ENCODE data around the gene TYSND1. TPM values are rescaled to one million over a fixed set of nuclear protein-coding genes. Genes with fewer than 3 reads are reported as not detected.

TYSND1 gene
- total and polyA plus RNA-seq, 7 experiments from 2014 or later: 13.8 to 35.9 (median 21.0) TPM

DNA sequence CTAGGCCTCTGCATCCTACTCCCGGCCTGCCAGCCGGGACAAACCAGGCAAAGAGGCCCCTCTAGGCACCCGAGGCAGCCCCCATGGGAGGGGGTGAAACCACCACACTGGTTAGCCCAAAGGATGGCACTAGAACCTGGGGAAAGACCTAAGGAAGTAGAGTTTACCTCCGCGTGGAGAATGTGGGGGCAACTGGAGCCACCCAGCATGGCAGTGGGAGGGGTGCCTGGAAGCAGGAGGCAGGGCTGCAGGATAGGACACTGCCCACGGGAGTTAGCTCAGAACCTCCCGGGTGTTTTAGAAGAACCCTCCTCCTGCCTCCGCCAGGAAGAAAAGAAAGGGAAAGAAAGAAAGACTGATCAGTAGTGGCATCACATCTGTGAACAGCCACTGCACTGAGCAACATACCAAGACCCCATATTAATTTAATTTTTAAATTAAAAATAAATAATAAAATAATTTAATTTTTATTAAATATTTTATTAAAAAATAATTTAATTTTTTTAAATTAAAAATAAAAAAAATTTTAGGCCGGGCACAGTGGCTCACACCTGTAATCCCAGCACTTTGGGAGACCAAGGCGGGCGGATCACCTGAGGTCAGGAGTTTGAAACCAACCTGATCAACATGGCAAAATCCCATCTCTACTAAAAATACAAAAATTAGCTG, 25.1 kb downstream of the TYSND1 start:
- intact Hi-C loops (cut with micrococcal nuclease): no loop called here
- Histone ChIP-seq H3K36me3 (ENCODE audit: control insufficient read depth in 2 of 3, insufficient read depth in 3 of 3, low read length in 3 of 3) (peaks cover 0 to 11% (median 0%) of the 10 kb centered on the region in 3 experiments), H3K27ac (ENCODE audit: low read depth, low read length) (no peak overlapping the region), H3K27me3 (ENCODE audit: control insufficient read depth in 2 of 2, insufficient read depth in 2 of 2, low read length in 2 of 2) (no peaks in the 10 kb centered on the region), H3K4me3 (ENCODE audit: low read length) (no peak overlapping the region), H3K9me3 (ENCODE audit: control insufficient read depth in 2 of 3, low read length in 3 of 3) (no peaks in the 10 kb centered on the region), H3K4me1 (ENCODE audit: control insufficient read depth in 2 of 2, insufficient read depth in 2 of 2, low read length in 2 of 2) (no peaks in the 10 kb centered on the region)
- ATAC-seq: no peak
- H3K27me3 Mint-ChIP-seq: no peaks in the 10 kb centered on the region
- no peak overlapping the region for H3K27ac Mint-ChIP-seq
- H3K9me3 Mint-ChIP-seq: peaks cover 0 to 2% (median 0%) of the 10 kb centered on the region in 11 donors
- ChIA-PET CTCF (no interaction called here), POLR2A (no interaction called here)
- peaks cover 0 to 13% (median 0%) of the 10 kb centered on the region in 5 donors for H3K36me3 Mint-ChIP-seq
- peaks cover 0 to 3% (median under 1%) of the 10 kb centered on the region in 7 donors for H3K4me1 Mint-ChIP-seq
- no peak for DNase-seq
- no peak overlapping the region for H3K4me3 Mint-ChIP-seq

DNA sequence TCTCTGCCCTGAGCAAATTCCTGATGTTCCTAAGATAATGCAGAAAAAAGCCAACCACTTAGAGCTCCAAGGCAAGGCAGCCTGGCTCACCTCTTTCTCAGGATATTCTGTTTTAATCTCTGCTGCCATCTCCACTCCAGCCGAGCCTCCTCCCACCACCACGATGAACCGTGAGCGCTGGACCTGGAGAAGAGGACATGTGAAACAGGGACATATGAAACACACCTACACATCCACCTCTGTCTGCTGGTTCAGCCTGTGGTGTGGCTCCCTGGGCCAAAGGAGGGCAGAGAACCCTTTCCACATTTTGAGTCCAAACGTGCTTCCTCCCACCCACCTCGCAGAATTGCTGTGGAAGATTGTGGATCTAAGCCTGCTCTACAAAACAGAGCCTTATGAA, 26.1 kb downstream of the TYSND1 start:
- no peak overlapping the region for H3K4me3 Mint-ChIP-seq
- Histone ChIP-seq H3K27me3 (ENCODE audit: control insufficient read depth in 2 of 2, insufficient read depth in 2 of 2, low read length in 2 of 2) (no peaks in the 10 kb centered on the region), H3K4me3 (ENCODE audit: low read length) (no peak overlapping the region), H3K36me3 (ENCODE audit: control insufficient read depth in 2 of 3, insufficient read depth in 3 of 3, low read length in 3 of 3) (peaks cover 0 to 11% (median 0%) of the 10 kb centered on the region in 3 experiments), H3K4me1 (ENCODE audit: control insufficient read depth in 2 of 2, insufficient read depth in 2 of 2, low read length in 2 of 2) (peaks cover 0 to 6% of the 10 kb centered on the region in 2 donors), H3K9me3 (ENCODE audit: control insufficient read depth in 2 of 3, low read length in 3 of 3) (no peaks in the 10 kb centered on the region), H3K27ac (ENCODE audit: low read depth, low read length) (no peak overlapping the region)
- POLR2A ChIA-PET: no interaction called here
- CTCF ChIA-PET: interaction anchor here (0.6 kb wide), 1 partner anchor 17 kb away, joined by 3 read pairs; no protein-coding TSS in a partner anchor
- intact Hi-C loops (cut with micrococcal nuclease): no loop called here
- peaks cover 0 to 13% (median 0%) of the 10 kb centered on the region in 5 donors for H3K36me3 Mint-ChIP-seq
- H3K4me1 Mint-ChIP-seq: peaks cover 4 to 8% (median 5%) of the 10 kb centered on the region in 7 donors
- no peak overlapping the region for H3K27ac Mint-ChIP-seq
- DNase-seq (no peak), ATAC-seq (no peak)
- peaks cover 0 to 2% (median 0%) of the 10 kb centered on the region in 11 donors for H3K9me3 Mint-ChIP-seq
- no peaks in the 10 kb centered on the region for H3K27me3 Mint-ChIP-seq

DNA sequence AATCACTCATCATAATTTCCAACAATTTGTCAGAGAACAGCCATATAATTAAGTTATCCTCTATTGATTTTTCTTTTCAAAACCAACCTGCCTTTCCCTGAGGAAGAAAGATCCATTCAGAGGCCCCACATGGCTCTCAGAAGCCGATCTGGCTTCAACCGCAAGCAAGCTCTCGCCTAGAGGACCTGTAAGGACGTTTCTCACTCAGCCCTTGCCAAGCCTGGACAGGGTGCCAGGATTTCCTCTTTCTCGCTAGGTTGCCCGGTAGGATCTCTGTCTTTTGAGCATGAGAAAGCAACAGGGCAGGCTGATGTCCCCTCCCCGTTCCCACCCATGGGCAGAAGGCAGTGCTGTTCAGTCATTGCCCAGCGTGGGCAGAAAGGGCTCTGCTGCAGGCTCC, 26.9 kb downstream of the TYSND1 start:
- Mint-ChIP-seq H3K27ac (no peak overlapping the region), H3K36me3 (peaks cover 0 to 16% (median 0%) of the 10 kb centered on the region in 5 donors), H3K9me3 (no peaks in the 10 kb centered on the region), H3K27me3 (no peaks in the 10 kb centered on the region), H3K4me3 (no peak overlapping the region), H3K4me1 (peaks cover 2 to 8% (median 5%) of the 10 kb centered on the region in 7 donors)
- CTCF ChIA-PET: interaction anchor here (0.8 to 5.7 kb wide), 2 partner anchors 27 to 36 kb away, joined by 3 to 49 read pairs; partner anchors contain the start of gene TYSND1
- intact Hi-C loops (cut with micrococcal nuclease): no loop called here
- Histone ChIP-seq H3K36me3 (ENCODE audit: control insufficient read depth in 2 of 3, insufficient read depth in 3 of 3, low read length in 3 of 3) (peaks cover 0 to 11% (median 0%) of the 10 kb centered on the region in 3 experiments), H3K4me1 (ENCODE audit: control insufficient read depth in 2 of 2, insufficient read depth in 2 of 2, low read length in 2 of 2) (peaks cover 0 to 6% of the 10 kb centered on the region in 2 donors), H3K4me3 (ENCODE audit: low read length) (no peak overlapping the region), H3K27ac (ENCODE audit: low read depth, low read length) (no peak overlapping the region), H3K9me3 (ENCODE audit: control insufficient read depth in 2 of 3, low read length in 3 of 3) (no peaks in the 10 kb centered on the region), H3K27me3 (ENCODE audit: control insufficient read depth in 2 of 2, insufficient read depth in 2 of 2, low read length in 2 of 2) (no peaks in the 10 kb centered on the region)
- no peak for DNase-seq
- POLR2A ChIA-PET: no interaction called here
- no peak for ATAC-seq

DNA sequence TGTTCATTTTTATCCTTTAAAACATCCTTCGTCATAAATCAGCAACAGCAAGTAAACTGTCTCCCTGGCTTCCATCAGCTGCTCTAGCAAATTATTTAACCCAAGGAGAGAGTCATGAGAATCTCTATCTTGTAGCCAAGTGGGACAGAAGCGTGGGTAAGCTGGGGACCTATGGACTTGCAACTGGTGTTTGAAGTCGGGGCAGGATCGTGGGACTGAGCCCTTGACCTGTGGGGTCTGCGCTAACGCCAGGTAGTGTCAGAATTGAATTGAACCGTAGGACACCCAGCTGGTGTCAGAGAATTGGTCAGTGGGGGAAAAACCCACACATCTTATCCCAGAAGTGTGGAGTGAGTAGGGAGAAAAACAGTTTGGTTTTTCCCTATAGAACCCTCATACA, 27.3 kb downstream of the TYSND1 start:
- Histone ChIP-seq H3K9me3 (ENCODE audit: control insufficient read depth in 2 of 3, low read length in 3 of 3) (no peaks in the 10 kb centered on the region), H3K27me3 (ENCODE audit: control insufficient read depth in 2 of 2, insufficient read depth in 2 of 2, low read length in 2 of 2) (no peaks in the 10 kb centered on the region), H3K36me3 (ENCODE audit: control insufficient read depth in 2 of 3, insufficient read depth in 3 of 3, low read length in 3 of 3) (peaks cover 0 to 11% (median 0%) of the 10 kb centered on the region in 3 experiments), H3K4me1 (ENCODE audit: control insufficient read depth in 2 of 2, insufficient read depth in 2 of 2, low read length in 2 of 2) (peaks cover 0 to 6% of the 10 kb centered on the region in 2 donors), H3K4me3 (ENCODE audit: low read length) (no peak overlapping the region), H3K27ac (ENCODE audit: low read depth, low read length) (no peak overlapping the region)
- no peaks in the 10 kb centered on the region for H3K9me3 Mint-ChIP-seq
- intact Hi-C loops (cut with micrococcal nuclease): no loop called here
- peaks cover 2 to 8% (median 5%) of the 10 kb centered on the region in 7 donors for H3K4me1 Mint-ChIP-seq
- no peak overlapping the region for H3K27ac Mint-ChIP-seq
- no peaks in the 10 kb centered on the region for H3K27me3 Mint-ChIP-seq
- no peak for ATAC-seq
- H3K36me3 Mint-ChIP-seq: peaks cover 0 to 17% (median 0%) of the 10 kb centered on the region in 5 donors
- CTCF ChIA-PET: interaction anchor here (0.8 to 6.2 kb wide), 4 partner anchors 26 to 246 kb away, joined by 3 to 49 read pairs (median 22); partner anchors contain the start of gene TYSND1
- POLR2A ChIA-PET: no interaction called here
- no peak for DNase-seq
- no peak overlapping the region for H3K4me3 Mint-ChIP-seq

DNA sequence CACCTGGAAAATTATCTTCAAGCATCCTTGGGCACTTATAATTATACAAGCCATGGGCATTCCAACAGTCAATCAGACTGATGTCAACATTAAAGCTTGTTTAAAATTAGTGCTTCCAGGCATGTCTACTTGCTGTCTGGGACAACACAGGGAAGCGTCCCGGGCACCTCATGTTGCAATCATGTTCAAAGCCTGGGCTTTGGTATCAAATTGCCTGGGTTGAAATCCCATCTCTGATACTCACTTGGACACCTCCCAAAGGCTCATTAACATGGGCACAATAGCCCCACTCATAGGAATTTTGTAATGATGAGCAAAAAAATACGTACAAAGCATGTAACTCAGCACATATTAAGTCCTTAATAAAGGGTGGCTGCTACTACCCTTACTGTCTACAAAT, 28.3 kb downstream of the TYSND1 start:
- no peak overlapping the region for H3K4me3 Mint-ChIP-seq
- no peaks in the 10 kb centered on the region for H3K9me3 ChIP-seq (ENCODE audit: control insufficient read depth in 2 of 3, low read length in 3 of 3)
- ChIA-PET POLR2A (interaction anchor here (0.8 kb wide), 1 partner anchor 10 kb away, joined by 3 read pairs; no protein-coding TSS in a partner anchor), CTCF (interaction anchor here (0.7 to 6.2 kb wide), 4 partner anchors 22 to 247 kb away, joined by 3 to 49 read pairs (median 22); partner anchors contain the start of gene TYSND1)
- intact Hi-C loops (cut with micrococcal nuclease): no loop called here
- H3K36me3 ChIP-seq (ENCODE audit: control insufficient read depth in 2 of 3, insufficient read depth in 3 of 3, low read length in 3 of 3): peaks cover 0 to 19% (median 0%) of the 10 kb centered on the region in 3 experiments
- peaks cover 2 to 8% (median 5%) of the 10 kb centered on the region in 7 donors for H3K4me1 Mint-ChIP-seq
- DNase-seq (no peak), ATAC-seq (no peak)
- H3K27ac Mint-ChIP-seq: no peak overlapping the region
- peaks cover 0 to 25% (median 5%) of the 10 kb centered on the region in 5 donors for H3K36me3 Mint-ChIP-seq
- H3K27me3 Mint-ChIP-seq: no peaks in the 10 kb centered on the region
- peaks cover 0 to 6% of the 10 kb centered on the region in 2 donors for H3K4me1 ChIP-seq (ENCODE audit: control insufficient read depth in 2 of 2, insufficient read depth in 2 of 2, low read length in 2 of 2)
- no peaks in the 10 kb centered on the region for H3K9me3 Mint-ChIP-seq
- H3K4me3 ChIP-seq (ENCODE audit: low read length): no peak overlapping the region
- H3K27ac ChIP-seq (ENCODE audit: low read depth, low read length): no peak overlapping the region
- no peaks in the 10 kb centered on the region for H3K27me3 ChIP-seq (ENCODE audit: control insufficient read depth in 2 of 2, insufficient read depth in 2 of 2, low read length in 2 of 2)

DNA sequence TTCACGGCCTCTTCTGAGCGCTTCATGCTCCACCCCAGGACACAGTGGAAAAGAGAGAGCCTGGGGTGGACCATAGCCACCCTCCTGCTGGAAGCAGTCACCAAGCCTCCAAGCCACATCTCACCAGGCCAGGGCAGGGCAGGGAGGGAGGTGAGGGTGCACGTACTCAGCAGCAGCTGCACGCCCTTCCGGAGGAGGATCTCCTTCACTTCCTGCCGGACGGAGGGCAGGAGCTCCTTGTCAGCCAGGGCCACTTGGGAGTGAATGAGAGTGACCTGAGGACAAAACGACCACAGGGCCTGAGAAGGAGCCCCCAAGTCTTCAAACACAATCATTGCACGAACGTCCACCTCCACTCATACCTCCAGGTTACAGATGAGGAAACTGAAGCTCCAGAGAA, 28.9 kb downstream of the TYSND1 start:
- DNase-seq (no peak), ATAC-seq (no peak)
- no peaks in the 10 kb centered on the region for H3K27me3 Mint-ChIP-seq
- Histone ChIP-seq H3K4me1 (ENCODE audit: control insufficient read depth in 2 of 2, insufficient read depth in 2 of 2, low read length in 2 of 2) (peaks cover 0 to 6% of the 10 kb centered on the region in 2 donors), H3K27me3 (ENCODE audit: control insufficient read depth in 2 of 2, insufficient read depth in 2 of 2, low read length in 2 of 2) (no peaks in the 10 kb centered on the region), H3K27ac (ENCODE audit: low read depth, low read length) (no peak overlapping the region), H3K9me3 (ENCODE audit: control insufficient read depth in 2 of 3, low read length in 3 of 3) (no peaks in the 10 kb centered on the region), H3K4me3 (ENCODE audit: low read length) (no peak overlapping the region), H3K36me3 (ENCODE audit: control insufficient read depth in 2 of 3, insufficient read depth in 3 of 3, low read length in 3 of 3) (peaks cover 0 to 24% (median 4%) of the 10 kb centered on the region in 3 experiments)
- intact Hi-C loops (cut with micrococcal nuclease): no loop called here
- peaks cover 0 to 29% (median 5%) of the 10 kb centered on the region in 5 donors for H3K36me3 Mint-ChIP-seq
- H3K27ac Mint-ChIP-seq: no peak overlapping the region
- no peaks in the 10 kb centered on the region for H3K9me3 Mint-ChIP-seq
- POLR2A ChIA-PET: interaction anchor here (0.6 to 0.8 kb wide), 2 partner anchors 10 to 50 kb away, joined by 3 read pairs; no protein-coding TSS in a partner anchor
- no peak overlapping the region for H3K4me3 Mint-ChIP-seq
- CTCF ChIA-PET: interaction anchor here (0.7 to 6.2 kb wide), 4 partner anchors 22 to 82 kb away, joined by 3 to 49 read pairs (median 26); partner anchors contain the start of gene TYSND1
- peaks cover 2 to 8% (median 5%) of the 10 kb centered on the region in 7 donors for H3K4me1 Mint-ChIP-seq
